ENCODE measurements around the gene ATP6V0A4.

Gene ATP6V0A4

GRCh38 chr7:138729444-138729843, 68.6 kb downstream of the ATP6V0A4 start:
- no peak for TF ChIP-seq CTCF (IDR thresholded peaks at IDR 0.05)
- H3K4me3 ChIP-seq (ENCODE audit: low read depth, low read length): no peak overlapping the region
- H3K9ac ChIP-seq: no peak overlapping the region
- no peaks in the 10 kb centered on the region for H3K79me2 ChIP-seq
- H3K36me3 ChIP-seq (ENCODE audit: control insufficient read depth, insufficient read depth, low read length): no peaks in the 10 kb centered on the region
- no peak overlapping the region for H2AFZ ChIP-seq
- H3K4me1 ChIP-seq: no peaks in the 10 kb centered on the region
- no peak overlapping the region for H3K4me2 ChIP-seq (ENCODE audit: low read length)
- no peaks in the 10 kb centered on the region for H3K27me3 ChIP-seq (ENCODE audit: control insufficient read depth, insufficient read depth, low read length)
- no peaks in the 10 kb centered on the region for H3K9me3 ChIP-seq (ENCODE audit: control insufficient read depth, low read length)
- H3K27ac ChIP-seq: no peak overlapping the region

DNA sequence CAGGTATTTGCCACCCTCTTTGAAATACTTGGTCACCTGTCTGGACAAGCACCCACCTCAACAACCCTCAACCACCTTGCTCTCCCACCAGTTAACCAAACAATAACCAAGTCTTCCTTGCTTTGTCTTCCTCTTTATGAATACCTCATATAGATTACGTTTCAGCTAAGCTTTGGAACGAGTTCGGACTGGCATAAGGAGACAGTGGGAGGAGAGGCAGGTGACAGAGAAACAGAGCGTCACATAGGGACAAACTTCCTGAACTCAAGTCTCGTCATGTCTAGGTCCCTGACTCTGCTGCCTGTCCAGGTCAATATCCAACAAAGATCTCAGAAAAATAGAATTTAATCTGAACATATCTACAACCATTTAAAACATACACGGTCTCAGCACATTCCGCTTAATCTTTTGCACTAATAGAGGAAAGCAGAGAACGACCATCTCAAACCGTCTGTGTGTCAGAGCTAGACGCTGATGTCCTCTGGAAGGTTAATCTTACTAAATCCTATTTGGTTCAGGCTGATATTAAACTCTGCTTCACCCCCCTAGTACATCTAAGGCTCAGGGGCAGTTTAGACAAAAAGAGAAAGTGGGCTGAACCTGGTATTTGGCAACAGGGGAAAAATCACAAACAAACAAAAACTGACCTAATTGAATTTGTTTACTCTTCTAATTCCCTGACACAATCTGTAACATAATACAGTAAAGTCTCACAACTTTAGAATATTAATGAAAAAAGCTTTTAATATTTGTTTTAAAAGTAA, 70.5 kb downstream of the ATP6V0A4 start:
- Histone ChIP-seq H3K27me3 (ENCODE audit: control insufficient read depth, insufficient read depth, low read length) (no peaks in the 10 kb centered on the region), H3K4me1 (no peaks in the 10 kb centered on the region), H3K4me3 (ENCODE audit: low read depth, low read length) (no peak overlapping the region), H3K9ac (no peak overlapping the region), H2AFZ (peak overlapping the region; percentile 8), H3K79me2 (no peaks in the 10 kb centered on the region), H3K27ac (no peak overlapping the region), H3K4me2 (ENCODE audit: low read length) (no peak overlapping the region), H3K36me3 (ENCODE audit: control insufficient read depth, insufficient read depth, low read length) (no peaks in the 10 kb centered on the region), H3K9me3 (ENCODE audit: control insufficient read depth, low read length) (no peaks in the 10 kb centered on the region)
- TF ChIP-seq CTCF (IDR thresholded peaks at IDR 0.05): no peak

- Histone ChIP-seq H3K27me3 (ENCODE audit: control insufficient read depth, insufficient read depth, low read length) (no peaks in the 10 kb centered on the region), H3K4me3 (ENCODE audit: low read depth, low read length) (no peak overlapping the region), H3K27ac (no peak overlapping the region), H3K36me3 (ENCODE audit: control insufficient read depth, insufficient read depth, low read length) (no peaks in the 10 kb centered on the region), H3K4me1 (no peaks in the 10 kb centered on the region), H3K9ac (no peak overlapping the region), H2AFZ (no peak overlapping the region), H3K79me2 (no peaks in the 10 kb centered on the region), H3K9me3 (ENCODE audit: control insufficient read depth, low read length) (no peaks in the 10 kb centered on the region), H3K4me2 (ENCODE audit: low read length) (no peak overlapping the region)
- no peak for TF ChIP-seq CTCF (IDR thresholded peaks at IDR 0.05)
Observed at GRCh38 chr7:138726288-138726687, 71.7 kb downstream of the ATP6V0A4 start.

GRCh38 chr7:138720286-138720685, 77.7 kb downstream of the ATP6V0A4 start:
- no peaks in the 10 kb centered on the region for H3K79me2 ChIP-seq
- no peaks in the 10 kb centered on the region for H3K36me3 ChIP-seq (ENCODE audit: control insufficient read depth, insufficient read depth, low read length)
- H3K9me3 ChIP-seq (ENCODE audit: control insufficient read depth, low read length): no peaks in the 10 kb centered on the region
- no peak for TF ChIP-seq CTCF (IDR thresholded peaks at IDR 0.05)
- no peaks in the 10 kb centered on the region for H3K4me1 ChIP-seq
- H3K27ac ChIP-seq: no peak overlapping the region
- no peak overlapping the region for H3K4me3 ChIP-seq (ENCODE audit: low read depth, low read length)
- H2AFZ ChIP-seq: no peak overlapping the region
- H3K4me2 ChIP-seq (ENCODE audit: low read length): no peak overlapping the region
- no peak overlapping the region for H3K9ac ChIP-seq
- H3K27me3 ChIP-seq (ENCODE audit: control insufficient read depth, insufficient read depth, low read length): no peaks in the 10 kb centered on the region

GRCh38 chr7:138716889-138717288, 81.1 kb downstream of the ATP6V0A4 start:
- no peak overlapping the region for H3K9ac ChIP-seq
- no peaks in the 10 kb centered on the region for H3K27me3 ChIP-seq (ENCODE audit: control insufficient read depth, insufficient read depth, low read length)
- no peaks in the 10 kb centered on the region for H3K79me2 ChIP-seq
- TF ChIP-seq CTCF (IDR thresholded peaks at IDR 0.05): no peak
- H3K9me3 ChIP-seq (ENCODE audit: control insufficient read depth, low read length): no peaks in the 10 kb centered on the region
- no peak overlapping the region for H3K4me3 ChIP-seq (ENCODE audit: low read depth, low read length)
- H3K27ac ChIP-seq: no peak overlapping the region
- H2AFZ ChIP-seq: no peak overlapping the region
- H3K4me1 ChIP-seq: no peaks in the 10 kb centered on the region
- H3K36me3 ChIP-seq (ENCODE audit: control insufficient read depth, insufficient read depth, low read length): no peaks in the 10 kb centered on the region
- H3K4me2 ChIP-seq (ENCODE audit: low read length): no peak overlapping the region

All from parathyroid adenoma (tissue), 2 donors.